GM06990 (cell line): ENCODE data around the gene ZNF735.

Experiments used
- DNase-seq: peaks from one replicate; pipeline ENCODE4 v3.0.0-alpha.2; 2011; ENCODE audit not compliant: insufficient read length; ENCODE audit errors: extremely low read depth
- H3K27me3 ChIP-seq: replicated peaks from 2 replicates; pipeline ENCODE4 v1.6.0; 2011; ENCODE audit warnings: low read length; ENCODE audit not compliant: control insufficient read depth, insufficient read depth
- H3K36me3 ChIP-seq: 2 replicates; pipeline ENCODE4 v1.5.1; 2011; ENCODE audit warnings: low read length; ENCODE audit not compliant: control insufficient read depth, insufficient read depth
- H3K4me3 ChIP-seq: replicated peaks from 2 replicates; pipeline ENCODE4 v1.5.1; 2011; ENCODE audit warnings: low read depth, mild to moderate bottlenecking, control low read depth, low read length
- CTCF ChIP-seq: IDR thresholded peaks from 2 replicates; pipeline ENCODE4 v1.5.1; 2011; ENCODE audit warnings: low read length, control low read depth, mild to moderate bottlenecking, inconsistent platforms; ENCODE audit not compliant: insufficient read depth, poor library complexity, severe bottlenecking

The ZNF735 gene

GRCh38 chr7:64182036-64182790 lies 24.8 kb upstream of the ZNF735 start:
- Histone ChIP-seq H3K4me3 (no peak overlapping the region), H3K36me3 (no peaks in the 10 kb centered on the region), H3K27me3 (no peaks in the 10 kb centered on the region)
- DNase-seq, result no peak
- no peak for TF ChIP-seq CTCF

GRCh38 chr7:64183126-64183742 lies 23.8 kb upstream of the ZNF735 start:
- TF ChIP-seq CTCF, result peak; percentile 47
- no peak overlapping the region for H3K4me3 ChIP-seq
- H3K27me3 ChIP-seq, result no peaks in the 10 kb centered on the region
- DNase-seq, result no peak
- H3K36me3 ChIP-seq, result no peaks in the 10 kb centered on the region

GRCh38 chr7:64183827-64184372 lies 23.1 kb upstream of the ZNF735 start:
- no peaks in the 10 kb centered on the region for H3K27me3 ChIP-seq
- no peak for TF ChIP-seq CTCF
- no peak for DNase-seq

GRCh38 chr7:64184376-64184775 lies 22.6 kb upstream of the ZNF735 start:
- Histone ChIP-seq H3K4me3 (no peak overlapping the region), H3K27me3 (no peaks in the 10 kb centered on the region), H3K36me3 (no peaks in the 10 kb centered on the region)
- no peak for TF ChIP-seq CTCF
- no peak for DNase-seq

More at GRCh38 chr7:64183827-64184372, 23.1 kb upstream of the ZNF735 start:
- Histone ChIP-seq H3K4me3 (no peak overlapping the region), H3K36me3 (no peaks in the 10 kb centered on the region)

GRCh38 chr7:64187408-64187807 lies 19.6 kb upstream of the ZNF735 start:
- Histone ChIP-seq H3K36me3 (no peaks in the 10 kb centered on the region), H3K4me3 (no peak overlapping the region), H3K27me3 (no peaks in the 10 kb centered on the region)
- no peak for DNase-seq
- TF ChIP-seq CTCF, result no peak
